A549 (cell line): Measurements from ENCODE around the gene PDE12. TPM values are rescaled to one million over a fixed set of nuclear protein-coding genes. Genes with fewer than 3 reads are reported as not detected.

Experiments used
- ATAC-seq, 2 experiments: fragments of 200-7000 bp in 1 of 2; fragments of >200 bp in 1 of 2; cut with Nextera tagmentation in 1 of 2; cut with Tn5 transposase in 1 of 2; 3 replicates each; pipeline versions ENCODE4 v1.8.0 to v1.9.1; 2018 to 2020; ENCODE audit warnings: mild to moderate bottlenecking in 1 of 2, moderate library complexity in 1 of 2
- CTCF ChIA-PET: fragments of 300-600 bp; sonication (Branson Sonifier 250); formaldehyde crosslinking; extraction: SDS; loops from one replicate; lab custom pipeline; 2021; ENCODE audit warnings: antibody characterized with exemption, inconsistent platforms; lab: Yijun Ruan, JAX
- POLR2A ChIA-PET: fragments of 350-600 bp; formaldehyde crosslinking; extraction: SDS; loops from one replicate; lab custom pipeline; 2021; ENCODE audit warnings: antibody characterized with exemption, inconsistent platforms; lab: Yijun Ruan, JAX
- DNase-seq, 2 experiments: peaks; one replicate each; pipeline versions ENCODE4 v3.0.0 to v3.0.0-alpha.2; 2011 to 2016; ENCODE audit warnings: low read depth in 1 of 2, low spot score in 1 of 2
- FAIRE-seq: peaks from 2 replicates; lab custom pipeline; 2011; peaks lifted over from hg19 to GRCh38; lab: Jason Lieb, UNC
- H3K27ac ChIP-seq, 2 experiments: fragments of >200 bp; sonication (Bioruptor Twin); formaldehyde crosslinking; 3 replicates each; pipeline ENCODE4 v1.5.1; 2016 to 2017
- H3K4me1 ChIP-seq: fragments of >200 bp; sonication (Bioruptor Twin); formaldehyde crosslinking; 3 replicates; pipeline ENCODE4 v1.6.1; 2016
- H3K4me2 ChIP-seq: fragments of >200 bp; sonication (Bioruptor Twin); formaldehyde crosslinking; 3 replicates; pipeline ENCODE4 v1.6.1; 2016
- H3K4me3 ChIP-seq: fragments of >200 bp; sonication (Bioruptor Twin); formaldehyde crosslinking; 3 replicates; pipeline ENCODE4 v1.5.1; 2016
- H3K9me3 ChIP-seq: fragments of >200 bp; sonication (Bioruptor Twin); formaldehyde crosslinking; 3 replicates; pipeline ENCODE4 v1.6.1; 2016
- BHLHE40 ChIP-seq: IDR thresholded peaks from 2 replicates; pipeline ENCODE4 v1.6.1; 2012; ENCODE audit warnings: low read depth, low read length, inconsistent platforms
- CBX2 ChIP-seq: fragments of 200-600 bp; sonication (generic); IDR thresholded peaks from 2 replicates; pipeline ENCODE4 v1.6.1; 2016; ENCODE audit warnings: low read depth, mild to moderate bottlenecking, borderline replicate concordance
- CBX8 ChIP-seq: fragments of 200-600 bp; sonication (generic); IDR thresholded peaks from 2 replicates; pipeline ENCODE4 v1.6.1; 2016
- E2F6 ChIP-seq: IDR thresholded peaks from 2 replicates; pipeline ENCODE4 v1.6.1; 2012; ENCODE audit warnings: low read depth, borderline replicate concordance
- EHMT2 ChIP-seq: fragments of 200-600 bp; sonication (generic); IDR thresholded peaks from 2 replicates; pipeline ENCODE4 v1.6.1; 2016; ENCODE audit warnings: antibody characterized with exemption, low read depth, mild to moderate bottlenecking, moderate library complexity
- EP300 ChIP-seq, 2 experiments: fragments of >200 bp; sonication (Bioruptor Twin); formaldehyde crosslinking; IDR thresholded peaks; 2 replicates in 1 of 2; 3 replicates in 1 of 2; pipeline ENCODE4 v1.6.1; 2016 to 2017
- ESRRA ChIP-seq: fragments of 150-350 bp; IDR thresholded peaks from 2 replicates; pipeline ENCODE4 v1.6.1; 2014; ENCODE audit warnings: mild to moderate bottlenecking, low read length, borderline replicate concordance
- FOSB ChIP-seq: fragments of 250-450 bp; sonication (Bioruptor Pico); IDR thresholded peaks from 2 replicates; pipeline ENCODE4 v1.5.0; 2020; ENCODE audit warnings: mild to moderate bottlenecking, moderate library complexity
- FOSL2 ChIP-seq, 2 experiments: fragments of 450-650 bp in 1 of 2; fragments of >200 bp in 1 of 2; sonication (Bioruptor Twin) in 1 of 2; formaldehyde crosslinking; IDR thresholded peaks; 2 replicates each; pipeline versions ENCODE4 v1.5.0 to v1.6.1; 2016 to 2020; ENCODE audit warnings: mild to moderate bottlenecking in 1 of 2, moderate library complexity in 1 of 2
- HOXA7 ChIP-seq: fragments of 250-450 bp; sonication (Bioruptor Pico); IDR thresholded peaks from 2 replicates; pipeline ENCODE4 v1.5.0; 2020; ENCODE audit warnings: mild to moderate bottlenecking, moderate library complexity
- HOXB5 ChIP-seq: fragments of 250-450 bp; sonication (Bioruptor Pico); IDR thresholded peaks from 2 replicates; pipeline ENCODE4 v1.5.0; 2020; ENCODE audit warnings: mild to moderate bottlenecking, moderate library complexity
- MAZ ChIP-seq: fragments of 150-350 bp; IDR thresholded peaks from 2 replicates; pipeline ENCODE4 v1.6.1; 2014; ENCODE audit warnings: antibody characterized with exemption, low read depth, low read length, borderline replicate concordance
- MYC ChIP-seq: IDR thresholded peaks from 2 replicates; pipeline ENCODE4 v1.6.1; 2012; ENCODE audit warnings: mild to moderate bottlenecking, inconsistent platforms, low read length, improper control_type of control experiment, borderline replicate concordance
- POLR2AphosphoS2 ChIP-seq: conservative IDR thresholded peaks from 2 replicates; pipeline ENCODE4 v1.6.1; 2012; ENCODE audit warnings: low read length, improper control_type of control experiment, inconsistent platforms
- RFX5 ChIP-seq: fragments of 450-650 bp; IDR thresholded peaks from 2 replicates; pipeline ENCODE4 v1.7.1; 2014; ENCODE audit warnings: antibody characterized with exemption, mild to moderate bottlenecking, moderate library complexity
- TFCP2L1 ChIP-seq: fragments of 250-450 bp; sonication (Bioruptor Pico); IDR thresholded peaks from 2 replicates; pipeline ENCODE4 v1.5.0; 2021; ENCODE audit warnings: mild to moderate bottlenecking
- ZFP36 ChIP-seq: fragments of 450-650 bp; IDR thresholded peaks from 2 replicates; pipeline ENCODE4 v1.6.1; 2014; ENCODE audit warnings: borderline replicate concordance; ENCODE audit not compliant: partially characterized antibody
- WGBS: methylation state at CpG from one replicate; pipeline ENCODE4 v1.1.6; 2017; ENCODE audit errors: missing lambda C conversion rate; 5-methylcytosine and 5-hydroxymethylcytosine counted together
- polyA plus RNA-seq, 4 experiments: library from polyadenylated mRNA; depleted of rRNA in 3 of 4; stranded (reverse); fragments of >200 nt; fragmentation: RNase III in 1 of 4; extraction: RNeasy Plus Mini Kit Qiagen cat#74134 plus additional on column Dnase treatment in 1 of 4; gene quantifications; 2 replicates in 3 of 4; 3 replicates in 1 of 4; pipeline ENCODE4 v1.2.3, GENCODE V29; 2011 to 2017
- TF ChIP-seq, protein P1 (sequence below): IDR thresholded peaks from 2 replicates; pipeline ENCODE4 v1.6.1; 2012

PDE12 gene
- polyA plus RNA-seq, 2 of the 4 experiments (the other 2 are of a cell fraction) = 12.7 to 14.4 TPM

DNA sequence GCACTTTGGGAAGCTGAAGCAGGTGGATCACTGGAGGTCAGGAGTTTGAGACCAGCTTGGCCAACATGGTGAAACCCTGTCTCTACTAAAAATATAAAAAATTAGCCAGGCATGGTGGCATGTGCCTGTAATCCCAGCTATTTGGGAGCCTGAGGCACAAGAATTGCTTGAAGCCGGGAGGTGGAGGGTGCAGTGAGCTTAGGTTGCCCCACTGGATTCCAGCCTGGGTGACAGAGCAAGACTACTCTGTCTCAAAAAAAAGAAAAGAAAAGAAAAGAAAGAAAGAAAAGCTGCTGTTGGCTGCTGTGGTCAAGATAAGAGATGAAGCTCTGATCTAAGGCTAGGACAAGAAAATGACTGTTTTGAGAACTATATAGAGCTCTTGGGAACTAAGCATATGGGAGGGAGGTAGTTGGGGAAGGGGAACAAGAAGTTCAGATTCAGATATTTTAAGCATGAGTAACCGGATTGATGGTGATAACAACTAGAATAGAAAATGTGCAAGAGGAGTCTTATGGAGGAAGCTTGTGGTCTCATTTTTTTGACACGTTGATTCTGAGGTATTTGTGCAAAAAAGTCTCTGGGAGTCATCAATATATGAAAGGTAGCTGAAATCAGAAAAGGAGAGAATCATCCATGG, 37.7 kb upstream of the PDE12 start:
- FAIRE-seq (no peak), DNase-seq (no peak), ATAC-seq (no peak)
- 0 out of 3 replicates have a peak, but pooled peaks cover 3% of the 10 kb centered on the region for H3K4me1 ChIP-seq
- H3K4me2 ChIP-seq = 0 out of 3 replicates have a peak overlapping the region, but pooled peaks have one; percentile 25
- 21% methylated on average over 3 of the region's 3 CpGs for WGBS
- H3K27ac ChIP-seq = no peak overlapping the region
- CTCF ChIA-PET = interaction anchor here (1.0 to 1.6 kb wide), 2 partner anchors 8 to 121 kb away, joined by 4 to 5 read pairs; no protein-coding TSS in a partner anchor
- no peaks in the 10 kb centered on the region for H3K9me3 ChIP-seq
- TF ChIP-seq FOSB (CRISPR knock-in tag) (no peak), EP300 (IDR thresholded peaks at IDR 0.05) (no peak), FOSL2 (IDR thresholded peaks at IDR 0.05) (no peak), FOSL2 (CRISPR knock-in tag; IDR thresholded peaks at IDR 0.05) (no peak), MAZ (no peak), EHMT2 (no peak)
- TF ChIP-seq, all 56 proteins: peak for 0
- POLR2A ChIA-PET = no interaction called here
- H3K4me3 ChIP-seq = no peak overlapping the region

GRCh38 chr3:57530071-57530608, 25.9 kb upstream of the PDE12 start:
- no peak overlapping the region for H3K27ac ChIP-seq
- no peak for TF ChIP-seq ESRRA
- TF ChIP-seq FOSL2 (IDR thresholded peaks at IDR 0.05) = no peak
- TF ChIP-seq FOSL2 (CRISPR knock-in tag; IDR thresholded peaks at IDR 0.05) = 0 out of 2 replicates have a peak, but pooled peaks have one; percentile 14
- ChIA-PET CTCF (no interaction called here), POLR2A (no interaction called here)
- 0 out of 3 replicates have a peak overlapping the region, but pooled peaks have one; percentile 25 for H3K4me2 ChIP-seq
- DNase-seq (no peak), FAIRE-seq (no peak), ATAC-seq (no peak)
- H3K4me1 ChIP-seq = no peaks in the 10 kb centered on the region
- H3K9me3 ChIP-seq = no peaks in the 10 kb centered on the region
- H3K4me3 ChIP-seq = no peak overlapping the region

- WGBS = 84% methylated on average over 3 of the region's 3 CpGs
- Histone ChIP-seq H3K4me2 (no peak overlapping the region), H3K27ac (no peak overlapping the region), H3K4me3 (no peak overlapping the region), H3K4me1 (no peaks in the 10 kb centered on the region), H3K9me3 (no peaks in the 10 kb centered on the region)
- no peak for ATAC-seq
- CTCF ChIA-PET = no interaction called here
- TF ChIP-seq TFCP2L1 (CRISPR knock-in tag) (no peak), BHLHE40 (no peak), RFX5 (no peak), FOSL2 (IDR thresholded peaks at IDR 0.05) (no peak), FOSL2 (CRISPR knock-in tag; IDR thresholded peaks at IDR 0.05) (no peak), HOXB5 (no peak), MYC (no peak), CBX8 (no peak), ZFP36 (no peak), ESRRA (no peak), CBX2 (no peak), E2F6 (no peak), HOXA7 (no peak), POLR2AphosphoS2 (no peak)
- TF ChIP-seq, protein P1, sequence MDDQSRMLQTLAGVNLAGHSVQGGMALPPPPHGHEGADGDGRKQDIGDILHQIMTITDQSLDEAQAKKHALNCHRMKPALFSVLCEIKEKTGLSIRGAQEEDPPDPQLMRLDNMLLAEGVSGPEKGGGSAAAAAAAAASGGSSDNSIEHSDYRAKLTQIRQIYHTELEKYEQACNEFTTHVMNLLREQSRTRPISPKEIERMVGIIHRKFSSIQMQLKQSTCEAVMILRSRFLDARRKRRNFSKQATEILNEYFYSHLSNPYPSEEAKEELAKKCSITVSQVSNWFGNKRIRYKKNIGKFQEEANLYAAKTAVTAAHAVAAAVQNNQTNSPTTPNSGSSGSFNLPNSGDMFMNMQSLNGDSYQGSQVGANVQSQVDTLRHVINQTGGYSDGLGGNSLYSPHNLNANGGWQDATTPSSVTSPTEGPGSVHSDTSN = no peak
- FAIRE-seq = no peak
- no peak for DNase-seq
- POLR2A ChIA-PET = no interaction called here
Observed at GRCh38 chr3:57538465-57538864, 17.6 kb upstream of the PDE12 start.
